ENCODE data around the gene PCSK4.
"Not testable (repeated sequence)": the region's sequence is repeated elsewhere in the genome, so short reads cannot be mapped to it uniquely, and the experiment has no call there.

Gene PCSK4

DNA sequence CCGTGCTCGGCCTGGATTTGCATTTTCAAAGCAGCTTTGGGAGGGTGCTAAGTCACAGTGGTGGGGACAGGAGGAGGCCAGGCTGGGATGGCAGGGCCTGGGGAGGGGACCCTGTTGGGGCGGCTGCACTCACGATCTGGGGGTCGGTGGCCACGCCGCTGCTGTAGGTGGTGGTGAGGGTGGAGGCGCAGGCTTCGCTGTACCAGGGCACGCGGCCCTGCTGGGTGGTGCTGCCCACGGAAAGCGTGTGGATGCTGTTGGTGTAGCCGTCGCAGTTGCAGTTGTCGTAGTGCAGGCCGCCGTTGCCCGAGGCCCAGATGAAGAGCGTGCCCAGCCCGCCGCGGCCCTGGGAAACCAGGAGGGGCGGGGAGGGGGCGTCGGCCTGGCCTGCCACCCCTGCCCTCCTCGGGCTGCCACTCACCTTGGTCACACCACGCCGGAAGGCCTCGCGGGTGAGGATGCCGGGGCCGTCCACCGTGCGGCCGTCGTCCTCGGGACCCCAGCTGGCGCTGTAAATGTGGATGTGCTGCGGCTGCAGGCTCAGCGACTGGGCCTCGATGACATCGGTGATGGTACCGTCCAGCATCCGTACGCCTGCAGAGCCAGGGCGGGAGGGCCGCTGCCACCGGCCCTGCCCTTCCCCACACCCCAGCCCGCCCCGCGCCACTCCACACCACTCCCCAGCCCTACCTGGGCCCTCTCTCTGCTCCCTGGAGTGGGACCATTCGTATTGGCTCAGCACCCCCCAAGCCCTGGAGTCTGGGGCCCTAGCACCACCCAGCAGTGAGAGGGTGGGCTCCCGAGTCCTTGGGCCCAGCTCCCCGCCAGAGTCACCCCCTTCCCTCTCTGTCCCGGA, 3.2 kb downstream of the PCSK4 start:
- no peak for DNase-seq

DNA sequence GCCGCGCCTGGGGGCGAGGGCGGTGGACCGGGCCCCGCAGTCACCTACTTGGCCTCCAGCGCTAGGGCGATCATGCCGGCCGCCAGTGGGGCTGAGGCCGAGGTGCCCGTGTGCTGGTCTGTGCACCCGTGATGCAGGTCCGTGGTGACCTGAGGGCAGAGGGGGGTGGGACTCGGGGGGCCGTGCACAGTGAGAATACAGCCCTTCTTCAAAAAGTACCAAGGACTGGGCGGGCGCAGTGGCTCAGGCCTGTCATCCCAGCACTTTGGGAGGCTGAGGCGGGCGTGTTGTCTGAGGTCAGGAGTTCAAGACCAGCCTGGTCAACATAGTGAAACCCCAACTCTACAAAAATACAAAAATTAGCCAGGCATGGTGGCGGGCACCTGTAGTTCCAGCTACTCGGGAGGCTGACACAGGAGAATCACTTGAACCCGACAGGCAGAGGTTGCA, 6.1 kb downstream of the PCSK4 start:
- DNase-seq, result no peak

DNA sequence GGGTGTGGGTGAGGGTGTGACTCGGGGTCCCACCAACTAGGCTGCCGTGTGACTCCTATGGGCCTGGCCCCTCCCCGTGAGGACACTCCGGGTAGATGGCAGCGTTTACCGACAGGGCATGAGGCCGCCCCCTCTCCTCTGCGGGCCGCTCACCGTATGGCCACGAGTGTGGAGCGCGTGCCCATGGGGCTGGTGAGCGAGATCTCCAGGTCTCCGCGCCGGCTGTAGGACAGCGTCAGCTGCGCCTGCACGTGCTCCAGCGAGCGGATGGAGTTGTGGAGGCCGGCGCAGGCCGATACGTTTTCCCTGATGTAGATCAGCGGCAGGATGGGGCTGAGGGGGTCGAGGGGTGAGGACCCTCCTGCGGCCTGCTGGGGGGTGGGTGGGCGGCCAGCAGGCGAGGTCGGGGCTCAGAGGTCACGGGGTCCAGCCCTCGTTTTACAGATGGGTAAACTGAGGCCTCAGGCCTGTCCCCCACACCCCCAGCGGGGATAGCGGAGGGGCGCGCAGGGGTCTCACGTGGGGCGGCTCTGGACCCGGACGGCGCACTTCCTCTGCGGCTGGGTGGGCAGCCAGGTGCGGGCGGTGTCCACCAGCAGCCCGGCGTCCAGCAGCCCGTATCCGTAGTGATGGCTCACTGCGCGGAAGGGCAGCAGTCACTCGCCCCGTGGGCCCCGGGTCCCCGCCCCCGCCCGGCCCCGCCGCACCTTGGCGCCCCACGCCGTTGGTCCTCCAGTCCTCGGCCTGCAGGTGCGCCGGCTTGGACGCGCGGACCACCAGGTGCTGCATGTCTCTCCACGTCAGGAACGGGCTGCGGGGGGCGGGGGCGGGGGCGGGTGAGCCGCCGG, 6.8 kb downstream of the PCSK4 start:
- no peak for DNase-seq

DNA sequence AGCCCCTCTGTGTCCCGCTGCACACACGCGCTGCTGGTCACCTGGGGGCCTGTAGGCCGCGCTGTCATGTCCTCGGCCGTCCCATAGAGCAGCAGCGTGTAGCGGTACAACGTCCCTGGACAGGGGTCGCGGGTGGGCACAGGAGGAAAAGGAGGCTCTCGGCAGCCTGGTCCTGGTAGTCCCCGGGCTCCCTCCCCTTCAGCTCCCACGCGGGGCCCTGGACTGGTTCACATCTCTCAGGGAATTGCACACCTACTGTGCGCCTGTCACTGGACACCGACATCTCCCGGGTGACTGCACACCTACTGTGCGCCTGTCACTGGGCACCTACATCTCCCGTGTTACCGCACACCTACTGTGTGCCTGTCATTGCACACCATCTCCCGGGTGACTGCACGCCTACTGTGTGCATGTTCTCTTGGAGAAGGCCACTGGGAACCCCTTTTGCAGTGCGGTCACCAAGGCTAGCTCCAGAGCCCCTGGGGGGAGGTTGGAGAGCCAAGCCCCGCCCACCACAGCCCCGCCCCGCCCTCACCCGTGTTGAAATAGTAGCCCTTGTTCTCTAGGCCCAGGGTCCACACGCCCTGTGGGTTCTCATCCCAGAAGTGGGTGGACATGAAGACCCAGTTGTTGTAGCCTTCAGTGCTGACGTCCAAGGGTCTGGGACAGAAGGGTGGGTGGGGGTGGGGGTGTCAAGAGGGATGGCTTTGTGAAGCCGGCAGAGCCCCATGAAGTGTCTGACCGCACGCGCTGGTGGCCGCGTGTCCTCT, 7.6 kb downstream of the PCSK4 start:
- no peak for DNase-seq

DNA sequence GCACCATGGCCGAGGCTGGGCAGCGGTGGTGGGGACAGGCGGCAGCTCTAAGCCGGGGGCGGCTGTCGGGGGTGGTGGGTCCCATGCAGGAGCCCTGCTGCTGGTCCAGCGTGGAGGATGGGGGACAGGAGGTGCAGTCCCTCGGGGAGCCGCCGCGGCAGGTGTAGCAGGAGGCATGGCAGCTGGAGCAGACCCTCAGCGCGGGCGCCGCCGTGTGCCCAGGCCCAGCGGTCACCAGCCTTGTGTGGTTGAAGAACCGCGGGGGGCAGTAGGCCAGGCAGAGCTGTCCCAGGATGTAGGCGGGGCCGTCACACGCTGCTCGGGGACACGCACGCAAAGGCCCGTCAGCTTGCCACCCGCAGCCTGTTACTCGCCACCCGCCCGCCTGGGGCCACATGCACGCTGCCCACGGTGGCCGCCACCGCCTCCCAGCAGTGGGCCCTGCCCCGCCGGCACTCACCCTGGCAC, 8.2 kb downstream of the PCSK4 start:
- no peak for DNase-seq

DNA sequence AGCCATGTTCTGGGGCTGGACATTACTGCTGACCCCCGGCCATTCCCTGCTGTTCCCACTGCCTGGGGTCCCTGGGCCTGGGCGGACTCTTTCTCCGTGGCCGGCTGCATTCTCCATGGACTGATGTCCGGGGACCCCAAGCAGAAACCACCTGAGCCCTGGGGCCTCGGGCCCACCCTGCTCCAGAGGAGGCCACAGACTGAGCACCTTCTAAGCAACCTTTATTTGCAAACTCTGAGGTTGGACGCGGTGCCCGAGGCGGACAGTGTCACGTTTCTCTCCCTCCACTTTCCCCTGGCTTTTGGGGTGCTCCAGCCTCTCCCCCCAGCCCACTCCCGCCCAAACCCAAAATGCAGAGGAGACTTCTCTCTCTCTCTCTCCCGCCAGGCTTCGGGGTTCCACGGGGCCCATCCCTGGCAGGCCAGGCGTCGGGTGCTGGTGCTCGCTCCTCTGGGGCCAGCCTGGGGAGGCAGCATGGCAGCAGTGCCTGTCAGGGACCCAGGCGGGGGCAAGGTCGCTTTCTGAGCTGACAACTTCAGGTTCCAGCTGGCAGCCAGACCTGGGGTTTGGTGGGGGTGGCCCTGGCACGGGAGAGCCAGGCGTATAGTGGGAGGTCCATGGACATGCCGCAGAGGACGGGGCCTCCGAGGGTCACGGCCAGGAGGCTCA, 8.8 kb downstream of the PCSK4 start:
- no peak for DNase-seq

DNA sequence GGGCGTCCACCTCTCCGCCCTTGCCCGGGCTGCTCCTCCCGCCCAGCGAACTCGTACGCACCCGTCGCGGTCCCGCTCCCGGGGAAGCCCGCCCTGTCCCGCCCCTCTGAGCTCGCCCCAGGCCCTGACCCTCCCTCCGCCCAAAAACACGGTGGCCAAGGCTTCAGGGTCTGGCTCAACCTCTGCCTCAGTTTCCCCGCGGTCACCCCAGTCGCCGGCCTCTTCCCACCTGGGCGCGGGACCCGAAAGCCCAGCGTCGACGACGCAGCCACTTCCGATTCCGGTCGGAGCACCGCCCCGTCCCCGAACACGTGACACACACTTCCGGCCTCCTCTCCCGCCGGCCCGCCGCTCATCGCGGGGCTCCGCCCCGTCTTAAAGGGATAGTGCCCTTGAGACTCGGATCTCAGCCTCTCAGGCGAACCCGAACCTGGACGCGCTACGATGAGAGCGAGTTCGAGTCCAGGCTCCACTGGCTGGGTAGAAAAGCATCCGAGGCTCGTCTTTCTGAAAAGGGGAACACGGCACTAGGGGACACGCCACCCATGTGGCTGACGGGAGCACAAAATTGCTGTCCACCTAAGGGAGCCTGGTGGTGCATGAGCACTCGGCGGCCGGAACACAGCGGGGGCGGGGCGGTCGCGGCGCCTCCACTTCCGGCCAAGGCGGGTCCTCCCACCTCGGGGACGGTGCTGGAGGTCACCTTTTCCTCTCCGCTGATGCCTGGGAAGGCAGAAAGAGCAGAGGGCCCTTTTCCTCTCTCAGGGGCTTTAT, 11.0 kb downstream of the PCSK4 start, which contains the start of gene C19orf25:
Gene C19orf25, minus strand, starts transcription at position 282 of the 774 bp plus-strand sequence. CDS start 312 bp downstream, outside the sequence.
- peak; percentile 89 for DNase-seq

DNA sequence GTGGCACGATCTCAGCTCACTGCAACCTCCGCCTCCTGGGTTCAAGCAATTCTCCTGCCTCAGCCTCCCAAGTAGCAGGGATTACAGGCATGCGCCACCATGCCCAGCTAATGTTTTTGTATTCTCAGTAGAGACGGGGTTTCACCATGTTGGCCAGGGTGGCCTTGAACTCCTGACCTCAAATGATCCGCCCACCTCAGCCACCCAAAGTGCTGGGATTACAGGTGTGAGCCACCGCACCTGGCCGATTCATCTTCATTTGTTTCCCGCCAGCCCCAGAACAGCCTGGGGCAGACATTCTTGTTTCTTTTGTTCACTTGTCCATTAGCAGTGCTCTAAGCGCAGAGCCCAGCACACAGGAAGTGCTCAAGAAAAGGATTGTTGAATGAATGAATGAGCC, 13.1 kb downstream of the PCSK4 start:
- DNase-seq, result not testable (repeated sequence)

DNA sequence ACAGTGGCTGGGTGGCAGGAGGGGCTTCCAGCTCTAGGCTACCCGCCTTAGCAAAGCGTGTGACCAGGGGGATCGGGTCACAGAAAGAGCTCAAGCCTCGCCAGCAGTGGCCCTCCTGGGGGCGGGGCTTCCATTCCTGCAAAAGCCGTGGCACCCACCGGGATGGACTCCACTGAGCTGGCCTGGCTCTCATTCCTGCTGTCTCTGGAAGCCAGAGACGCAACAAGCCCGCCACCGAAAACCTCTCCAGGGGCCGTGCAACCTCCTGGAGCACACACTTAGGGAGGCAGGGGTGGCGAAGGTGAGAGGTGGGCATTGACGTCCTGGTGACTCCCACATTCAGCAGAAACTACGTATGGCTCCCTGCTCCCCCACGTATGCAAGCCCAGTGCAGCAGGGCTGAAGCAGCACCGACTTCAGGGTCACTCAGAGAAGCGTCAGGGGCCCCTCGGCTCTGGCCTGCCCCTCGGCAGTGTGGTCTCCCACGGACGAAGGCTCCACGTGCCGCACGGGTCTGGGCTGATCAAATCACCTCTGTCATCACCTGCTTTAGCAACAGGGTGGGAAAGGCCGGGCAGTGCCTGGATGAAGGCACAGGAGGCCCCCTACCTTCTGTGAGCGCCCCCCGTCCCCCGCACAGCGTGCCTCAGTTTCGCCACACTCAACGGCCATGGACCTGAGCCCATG, 14.3 kb downstream of the PCSK4 start:
- no peak for DNase-seq

DNA sequence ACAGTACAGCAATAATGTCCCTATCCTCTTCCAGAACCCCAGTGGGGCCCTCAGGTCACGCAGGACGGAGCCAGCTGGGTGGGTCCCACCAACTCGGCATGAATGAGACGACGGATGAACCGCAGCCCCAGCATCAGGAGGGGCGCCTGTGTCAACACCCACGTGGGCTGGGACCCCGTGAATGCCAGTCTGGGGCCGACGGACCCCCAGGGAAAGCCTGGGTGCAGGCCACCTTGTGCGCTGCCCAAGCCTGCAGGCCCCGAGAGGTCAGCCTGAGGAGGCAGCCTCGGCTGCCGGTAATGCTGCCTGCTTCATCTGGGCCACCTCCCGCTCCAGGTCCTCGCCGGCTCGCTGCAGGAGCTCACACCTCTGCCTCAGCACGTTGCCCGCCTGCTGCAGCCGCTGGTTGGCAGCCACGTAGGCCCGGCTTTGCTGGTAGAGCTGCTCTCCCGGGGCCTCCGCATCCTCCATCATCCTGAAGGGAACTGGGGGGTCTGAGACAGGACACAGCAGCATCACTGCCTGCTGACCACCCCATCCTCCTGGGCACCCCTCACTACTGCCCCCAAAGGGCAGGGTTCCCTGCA, 15.3 kb downstream of the PCSK4 start:
- DNase-seq, result no peak

DNA sequence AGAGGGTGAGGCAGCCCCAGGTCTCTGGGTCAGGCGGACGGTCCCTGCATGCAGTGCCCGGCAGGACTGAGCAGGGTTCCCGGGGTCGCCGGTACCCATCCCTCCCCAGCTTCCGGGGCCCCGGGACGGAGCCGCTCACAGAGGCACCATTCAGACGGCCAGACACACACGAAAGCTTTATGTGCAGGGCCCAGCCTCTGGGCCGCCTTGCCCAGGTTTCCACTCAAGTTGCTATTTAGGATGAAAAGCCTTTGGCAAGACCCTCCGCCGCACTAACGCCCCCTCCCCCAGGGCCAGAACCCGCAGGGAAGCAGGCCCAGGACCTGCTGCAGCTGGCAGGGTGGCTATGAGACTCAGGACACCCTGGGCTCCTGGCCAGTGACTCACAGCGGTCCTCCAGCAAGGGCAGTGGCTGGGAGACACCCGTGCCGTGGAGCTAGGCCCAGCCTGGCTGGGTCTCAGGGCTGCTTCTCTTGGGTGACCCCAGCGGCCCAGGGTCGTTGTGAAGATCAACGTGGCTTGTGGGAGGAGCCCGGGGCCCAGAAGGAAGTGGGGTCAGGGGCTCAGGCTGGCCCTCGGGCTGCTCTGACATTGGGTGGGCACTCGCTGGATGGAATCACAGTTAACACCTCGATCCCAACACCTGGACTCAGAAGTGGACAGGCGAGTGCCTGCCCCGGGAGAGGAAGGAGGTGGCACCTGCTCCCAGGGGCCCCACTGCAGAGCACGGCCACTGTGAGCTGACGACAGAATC, 16.0 kb downstream of the PCSK4 start:
- no peak for DNase-seq

DNA sequence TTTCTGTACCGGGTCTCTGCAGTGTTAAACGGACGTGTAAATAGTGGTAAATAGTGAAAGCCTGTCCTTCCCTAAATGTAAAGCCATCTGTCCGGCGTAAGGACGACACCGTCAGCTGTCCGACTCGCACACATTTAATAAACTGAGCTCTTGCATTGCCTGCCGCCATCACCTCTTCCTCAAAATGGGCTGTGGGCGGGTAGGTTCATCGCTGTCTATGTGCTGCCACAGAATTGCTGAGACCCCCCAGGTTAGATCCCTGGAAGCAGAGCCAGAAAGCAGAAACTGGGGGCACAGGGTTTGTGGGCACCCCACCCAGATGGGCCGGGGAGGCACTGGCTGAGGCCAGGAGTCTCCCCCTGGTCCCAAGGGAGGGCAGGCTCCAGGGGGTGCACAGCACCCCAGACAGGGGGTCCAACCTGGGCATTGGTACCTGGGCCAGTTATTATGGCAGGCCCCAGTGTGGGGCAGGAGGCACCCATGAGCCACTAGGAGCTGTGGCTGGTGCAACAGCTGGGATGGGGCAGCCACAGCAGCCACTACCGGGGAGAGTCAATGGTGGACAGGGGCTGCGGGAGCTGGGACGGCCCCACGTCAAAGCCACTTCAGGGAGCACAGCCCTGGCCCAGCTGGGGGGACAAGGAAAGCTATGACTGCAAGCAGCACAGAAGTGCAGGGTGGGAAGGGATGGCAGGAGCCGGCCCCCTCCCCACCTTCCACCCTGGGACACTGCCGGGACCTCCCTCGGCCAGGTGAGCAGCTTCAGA, 16.9 kb downstream of the PCSK4 start:
- DNase-seq, result no peak

DNA sequence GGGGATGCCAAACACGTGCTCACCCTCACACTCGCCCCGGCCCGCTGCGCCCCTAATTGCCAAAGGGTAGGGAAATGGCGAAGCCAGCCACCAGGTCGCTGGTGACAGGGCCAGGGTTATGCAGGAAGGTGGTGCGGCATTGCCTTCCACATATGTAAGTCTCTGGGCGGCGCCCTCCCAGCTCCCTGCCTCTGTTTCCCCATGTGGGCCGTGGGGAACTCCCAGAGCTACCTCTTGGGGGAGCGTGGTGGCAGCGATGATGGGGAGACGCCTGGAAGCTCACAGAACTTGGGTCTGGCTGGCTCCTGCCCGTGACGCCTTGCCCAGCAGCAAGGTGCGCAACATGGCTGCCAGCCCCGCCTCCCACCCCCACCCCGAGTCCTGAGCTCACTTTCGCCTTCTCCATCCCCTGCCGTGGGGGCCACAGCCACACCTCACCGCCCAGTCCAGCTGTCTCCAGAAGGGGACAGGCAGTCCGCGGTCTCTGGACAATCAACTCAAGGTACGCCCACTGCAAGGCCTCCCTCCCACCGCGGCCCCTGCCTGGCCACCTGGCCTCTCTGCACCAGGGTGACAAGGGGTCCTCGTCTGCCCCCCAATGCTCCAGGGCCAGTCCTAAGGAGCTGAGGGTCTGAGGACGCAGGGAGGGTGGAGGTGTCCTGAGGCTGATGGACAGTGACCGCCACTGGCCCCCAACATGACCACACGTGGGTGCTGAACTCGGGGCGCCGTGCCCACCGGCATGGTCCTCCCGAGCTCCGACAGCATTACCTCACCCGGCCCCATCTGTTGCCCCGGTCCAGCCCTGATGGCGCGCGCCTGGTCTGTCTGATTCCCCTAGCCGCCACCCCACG, 17.7 kb downstream of the PCSK4 start:
- DNase-seq, result no peak

DNA sequence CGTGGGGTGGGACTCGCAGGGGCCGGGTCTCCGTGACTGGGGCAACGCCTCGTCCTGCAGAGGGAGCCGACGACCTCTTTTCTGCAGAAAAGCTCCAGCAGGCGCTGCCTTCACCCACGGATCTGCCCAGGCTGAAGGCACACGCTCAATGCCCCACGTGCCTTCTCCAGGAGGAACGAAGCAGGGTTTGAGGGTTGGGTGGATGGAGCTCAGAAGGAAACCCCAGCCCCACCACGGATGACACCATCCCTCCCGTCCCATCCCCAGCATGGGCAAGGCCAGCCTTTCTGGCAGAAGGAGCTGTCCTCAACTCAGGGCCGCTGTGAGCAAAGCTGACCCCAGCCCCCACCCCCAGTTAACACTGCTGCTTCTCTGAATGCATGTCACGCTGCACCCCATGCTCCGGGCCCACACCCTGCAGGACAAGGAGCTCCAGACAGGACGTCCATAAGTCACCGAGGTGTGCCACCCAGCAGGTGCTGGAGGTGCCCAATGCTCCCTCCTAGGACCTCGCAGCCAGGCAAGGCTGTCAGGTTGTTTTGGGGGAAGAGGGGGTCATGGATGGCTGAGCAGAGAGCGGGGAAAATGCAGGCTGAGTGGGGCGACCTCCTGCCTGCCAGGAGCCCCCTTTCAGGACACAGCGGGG, 18.5 kb downstream of the PCSK4 start:
- no peak for DNase-seq

DNA sequence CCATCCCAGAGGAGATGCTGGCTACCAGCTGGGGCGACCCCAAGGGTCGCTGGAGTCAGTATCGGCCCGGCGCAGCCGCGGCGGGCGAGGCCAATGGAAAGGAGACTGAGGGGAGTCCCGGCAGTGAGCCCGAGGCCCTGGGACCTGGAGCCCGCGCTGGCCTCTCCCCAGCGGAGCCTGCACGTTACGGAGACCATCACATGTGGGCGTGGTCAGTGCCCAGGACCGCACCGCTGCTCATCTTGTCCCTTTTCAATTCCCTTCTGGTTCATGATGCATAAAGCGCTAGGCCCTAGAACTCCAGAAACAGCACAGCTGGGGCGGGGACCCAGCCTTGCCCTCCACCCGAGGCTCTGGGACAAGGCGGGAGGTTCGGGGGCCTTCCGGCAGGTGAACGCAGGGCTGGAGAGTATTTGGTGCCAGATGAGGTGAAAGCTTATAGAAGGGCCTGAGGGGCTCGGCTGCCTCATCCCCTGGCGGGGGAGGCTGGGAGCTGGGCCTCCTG, 19.1 kb downstream of the PCSK4 start:
- no peak for DNase-seq

DNA sequence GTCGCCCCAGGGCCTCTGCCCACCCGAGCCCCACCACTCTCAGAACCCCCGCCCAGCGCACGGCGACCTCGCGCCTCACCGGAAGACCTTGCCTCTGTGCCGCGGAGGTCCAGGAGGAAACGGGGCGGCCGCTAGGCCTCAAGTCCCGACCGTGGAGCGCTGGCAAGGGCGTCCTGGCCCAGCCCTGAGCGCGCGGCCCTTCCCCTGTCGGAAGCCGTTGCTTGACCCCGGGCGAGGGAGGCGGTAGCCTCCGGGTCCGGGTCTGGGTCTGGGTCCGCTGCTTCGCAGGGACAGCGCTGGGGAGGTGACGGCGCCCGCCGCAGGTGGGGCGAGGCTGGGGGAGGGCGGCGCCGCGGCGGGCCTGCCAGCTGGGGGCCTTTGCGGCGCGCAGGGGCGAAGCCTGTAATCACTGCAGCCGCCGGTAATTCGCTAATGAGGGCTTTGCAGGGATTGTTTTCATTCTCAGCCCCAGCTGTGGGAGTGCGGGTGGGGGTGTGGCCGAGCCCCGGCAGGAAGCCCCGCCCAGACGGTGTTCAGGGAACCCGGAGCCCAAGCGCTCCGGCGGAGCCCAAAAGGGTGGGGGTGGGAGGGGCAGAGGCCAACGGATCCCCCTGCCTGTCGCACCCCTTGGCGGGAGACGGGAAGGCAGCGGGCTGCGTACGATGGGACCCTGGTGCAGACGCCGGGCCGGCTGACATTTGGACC, 19.7 kb downstream of the PCSK4 start:
- no peak for DNase-seq

DNA sequence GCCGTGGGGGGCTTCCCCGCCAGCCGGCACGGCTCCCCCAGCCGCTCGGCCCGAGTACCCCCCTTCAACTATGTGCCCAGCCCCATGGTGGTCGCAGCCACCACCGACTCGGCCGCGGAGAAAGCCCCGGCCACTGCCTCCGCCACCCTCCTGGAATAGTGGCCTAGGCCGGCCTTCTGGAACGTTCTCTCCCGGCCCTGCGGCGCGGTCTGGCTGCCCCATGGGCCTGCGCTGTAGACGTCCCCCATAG, 20.2 kb downstream of the PCSK4 start:
- no peak for DNase-seq
